Gastrocnemius medialis (tissue), 4 donors: ENCODE results near the gene RALGAPB.

Experiments used
- POLR2A ChIP-seq, 2 donors: fragments of 450-650 bp; IDR thresholded peaks; one replicate each; pipeline ENCODE4 v1.6.1; 2017; ENCODE audit warnings: antibody characterized with exemption in 2 of 2, mild to moderate bottlenecking in 2 of 2, moderate library complexity in 2 of 2
- TF ChIP-seq, protein P1 (sequence below), 5 experiments: fragments of 450-650 bp in 3 of 5; fragments of 200-600 bp in 2 of 5; sonication (generic) in 2 of 5; IDR thresholded peaks in 4 of 5; conservative IDR thresholded peaks in 1 of 5; 1 replicate in 4 of 5; 2 replicates in 1 of 5; pipeline ENCODE4 v1.5.1; 2016 to 2019; ENCODE audit warnings: antibody characterized with exemption in 5 of 5, mild to moderate bottlenecking in 3 of 5, moderate library complexity in 3 of 5

DNA sequence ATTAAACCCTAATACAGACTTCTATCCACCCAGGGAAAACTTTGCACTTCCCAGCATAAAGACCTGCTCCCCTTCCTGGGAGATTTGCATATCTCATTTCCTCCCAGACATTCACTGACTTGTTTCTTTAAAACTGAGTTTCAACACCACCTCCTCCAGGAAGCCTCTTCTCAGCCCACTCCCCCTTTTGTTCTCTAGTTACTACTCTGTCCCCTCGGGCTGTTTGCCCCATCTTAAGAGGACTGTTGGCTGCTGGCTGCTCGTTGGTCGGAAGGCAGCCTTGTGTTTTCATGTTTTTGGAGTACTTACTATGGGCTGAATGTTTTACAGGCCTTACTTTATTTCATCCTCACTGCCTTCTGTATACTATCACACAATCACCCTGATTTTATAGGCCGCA, 135.5 kb downstream of the RALGAPB start:
- TF ChIP-seq, protein P1, sequence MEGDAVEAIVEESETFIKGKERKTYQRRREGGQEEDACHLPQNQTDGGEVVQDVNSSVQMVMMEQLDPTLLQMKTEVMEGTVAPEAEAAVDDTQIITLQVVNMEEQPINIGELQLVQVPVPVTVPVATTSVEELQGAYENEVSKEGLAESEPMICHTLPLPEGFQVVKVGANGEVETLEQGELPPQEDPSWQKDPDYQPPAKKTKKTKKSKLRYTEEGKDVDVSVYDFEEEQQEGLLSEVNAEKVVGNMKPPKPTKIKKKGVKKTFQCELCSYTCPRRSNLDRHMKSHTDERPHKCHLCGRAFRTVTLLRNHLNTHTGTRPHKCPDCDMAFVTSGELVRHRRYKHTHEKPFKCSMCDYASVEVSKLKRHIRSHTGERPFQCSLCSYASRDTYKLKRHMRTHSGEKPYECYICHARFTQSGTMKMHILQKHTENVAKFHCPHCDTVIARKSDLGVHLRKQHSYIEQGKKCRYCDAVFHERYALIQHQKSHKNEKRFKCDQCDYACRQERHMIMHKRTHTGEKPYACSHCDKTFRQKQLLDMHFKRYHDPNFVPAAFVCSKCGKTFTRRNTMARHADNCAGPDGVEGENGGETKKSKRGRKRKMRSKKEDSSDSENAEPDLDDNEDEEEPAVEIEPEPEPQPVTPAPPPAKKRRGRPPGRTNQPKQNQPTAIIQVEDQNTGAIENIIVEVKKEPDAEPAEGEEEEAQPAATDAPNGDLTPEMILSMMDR (IDR thresholded peaks at IDR 0.05 in 4 of 5, conservative IDR thresholded peaks at IDR 0.05 in 1 of 5): no peak
- no peak for TF ChIP-seq POLR2A (IDR thresholded peaks at IDR 0.05)
